NCI-H2081 (cell line): ENCODE results near the gene INPP5J.

Source experiments
- DNase-seq, 2 experiments: peaks; one replicate each; lab custom pipeline; 2025; lab: John Stamatoyannopoulos, UW

INPP5J gene

DNA sequence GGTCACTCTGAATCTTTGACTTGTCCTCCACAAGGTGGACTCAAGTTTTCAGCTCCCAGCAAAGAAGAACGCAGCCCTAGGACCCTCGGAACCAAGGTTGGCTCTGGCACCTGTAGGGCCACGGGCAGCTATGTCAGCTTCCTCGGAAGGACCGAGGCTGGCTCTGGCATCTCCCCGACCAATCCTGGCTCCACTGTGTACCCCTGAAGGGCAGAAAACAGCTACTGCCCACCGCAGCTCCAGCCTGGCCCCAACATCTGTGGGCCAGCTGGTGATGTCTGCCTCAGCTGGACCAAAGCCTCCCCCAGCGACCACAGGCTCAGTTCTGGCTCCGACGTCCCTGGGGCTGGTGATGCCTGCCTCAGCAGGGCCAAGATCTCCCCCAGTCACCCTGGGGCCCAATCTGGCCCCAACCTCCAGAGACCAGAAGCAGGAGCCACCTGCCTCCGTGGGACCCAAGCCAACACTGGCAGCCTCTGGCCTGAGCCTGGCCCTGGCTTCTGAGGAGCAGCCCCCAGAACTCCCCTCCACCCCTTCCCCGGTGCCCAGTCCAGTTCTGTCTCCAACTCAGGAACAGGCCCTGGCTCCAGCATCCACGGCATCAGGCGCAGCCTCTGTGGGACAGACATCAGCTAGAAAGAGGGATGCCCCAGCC lies 2.2 kb downstream of the INPP5J start:
- no peak for DNase-seq

DNA sequence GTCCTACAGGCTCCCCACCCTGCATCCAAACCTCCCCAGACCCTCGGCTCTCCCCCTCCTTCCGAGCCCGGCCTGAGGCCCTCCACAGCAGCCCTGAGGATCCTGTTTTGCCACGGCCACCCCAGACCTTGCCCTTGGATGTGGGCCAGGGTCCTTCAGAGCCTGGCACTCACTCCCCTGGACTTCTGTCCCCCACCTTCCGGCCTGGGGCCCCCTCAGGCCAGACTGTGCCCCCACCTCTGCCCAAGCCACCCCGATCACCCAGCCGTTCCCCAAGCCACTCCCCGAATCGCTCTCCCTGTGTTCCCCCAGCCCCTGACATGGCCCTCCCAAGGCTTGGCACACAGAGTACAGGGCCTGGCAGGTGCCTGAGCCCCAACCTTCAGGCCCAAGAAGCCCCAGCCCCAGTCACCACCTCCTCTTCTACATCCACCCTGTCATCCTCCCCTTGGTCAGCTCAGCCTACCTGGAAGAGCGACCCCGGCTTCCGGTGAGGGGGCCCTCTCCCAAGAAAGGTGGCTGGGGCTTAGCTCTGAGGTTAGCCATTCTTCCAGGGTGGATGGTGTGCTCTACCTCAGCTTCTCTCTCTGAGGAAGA lies 2.9 kb downstream of the INPP5J start:
- DNase-seq: no peak

DNA sequence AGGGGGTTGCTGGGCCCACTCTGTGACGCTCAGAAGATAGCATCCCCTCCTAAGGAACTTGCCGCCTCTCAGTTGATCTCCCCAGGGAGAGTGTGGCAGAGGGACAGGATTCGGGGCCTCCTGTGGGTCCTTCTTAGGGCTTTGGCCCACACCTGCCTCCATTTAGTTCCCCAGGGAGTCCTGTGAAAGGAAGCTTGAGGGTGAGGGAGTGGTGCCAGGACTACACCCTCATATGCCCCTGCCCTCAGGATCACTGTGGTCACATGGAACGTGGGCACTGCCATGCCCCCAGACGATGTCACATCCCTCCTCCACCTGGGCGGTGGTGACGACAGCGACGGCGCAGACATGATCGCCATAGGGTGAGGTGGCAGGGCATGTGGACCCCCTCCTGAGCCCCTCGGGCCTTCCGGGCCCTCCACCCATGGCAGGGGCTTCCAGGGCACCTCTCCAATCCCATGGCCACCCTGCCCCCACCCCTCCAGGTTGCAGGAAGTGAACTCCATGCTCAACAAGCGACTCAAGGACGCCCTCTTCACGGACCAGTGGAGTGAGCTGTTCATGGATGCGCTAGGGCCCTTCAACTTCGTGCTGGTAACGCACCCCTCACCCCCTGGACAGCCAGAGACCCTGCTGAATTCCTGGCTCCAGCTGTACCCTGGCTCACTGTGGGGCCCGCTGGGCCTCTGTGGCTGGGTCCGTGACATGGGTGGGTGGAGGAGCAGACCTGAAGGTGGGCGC lies 3.5 kb downstream of the INPP5J start:
- no peak for DNase-seq

DNA sequence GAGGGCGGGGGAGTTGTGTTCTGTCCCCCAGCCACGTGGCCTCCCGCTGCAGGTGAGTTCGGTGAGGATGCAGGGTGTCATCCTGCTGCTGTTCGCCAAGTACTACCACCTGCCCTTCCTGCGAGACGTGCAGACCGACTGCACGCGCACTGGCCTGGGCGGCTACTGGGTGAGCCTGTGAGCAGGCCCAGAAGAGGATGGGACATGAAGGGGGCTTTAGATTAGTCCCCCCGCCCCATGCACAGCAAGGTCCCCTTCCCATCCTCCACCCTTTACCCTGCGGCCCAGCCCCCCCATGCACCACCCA lies 4.1 kb downstream of the INPP5J start:
- DNase-seq: no peak

DNA sequence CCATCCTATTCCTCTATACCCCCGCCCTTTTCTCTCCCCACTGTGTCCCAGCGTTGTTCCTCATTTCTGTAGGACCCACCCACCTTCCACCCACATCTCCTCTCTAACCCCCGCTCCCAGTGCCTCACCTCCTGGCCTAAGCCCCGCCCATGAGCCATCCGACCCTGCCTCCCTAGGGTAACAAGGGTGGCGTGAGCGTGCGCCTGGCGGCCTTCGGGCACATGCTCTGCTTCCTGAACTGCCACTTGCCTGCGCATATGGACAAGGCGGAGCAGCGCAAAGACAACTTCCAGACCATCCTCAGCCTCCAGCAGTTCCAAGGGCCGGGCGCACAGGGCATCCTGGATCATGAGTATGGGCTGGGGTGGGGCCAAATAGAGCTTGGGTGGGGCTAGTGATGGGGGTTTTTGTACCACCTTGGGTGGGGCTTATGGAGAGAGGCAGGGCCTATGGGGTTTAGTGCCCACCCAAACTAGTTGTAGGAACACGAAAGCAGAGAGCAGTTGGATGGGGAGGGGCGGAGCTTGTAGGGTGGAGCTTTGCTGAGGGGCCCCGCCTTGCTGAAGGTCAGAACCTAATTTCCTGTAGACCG lies 4.5 kb downstream of the INPP5J start:
- DNase-seq: no peak

DNA sequence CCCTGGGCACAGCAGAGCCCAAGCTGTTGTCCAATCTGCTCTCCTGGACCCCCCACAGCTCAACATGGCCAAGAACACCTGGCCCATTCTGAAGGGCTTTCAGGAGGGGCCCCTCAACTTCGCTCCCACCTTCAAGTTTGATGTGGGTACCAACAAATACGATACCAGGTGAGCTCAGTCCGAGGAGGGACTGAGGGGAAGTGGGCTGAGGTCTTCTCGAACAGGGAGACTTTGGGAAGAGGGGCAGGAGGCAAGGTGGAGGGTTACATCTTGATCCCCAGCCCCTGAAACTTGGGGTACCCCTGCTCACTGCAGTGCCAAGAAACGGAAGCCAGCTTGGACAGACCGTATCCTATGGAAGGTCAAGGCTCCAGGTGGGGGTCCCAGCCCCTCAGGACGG lies 5.4 kb downstream of the INPP5J start:
- no peak for DNase-seq

DNA sequence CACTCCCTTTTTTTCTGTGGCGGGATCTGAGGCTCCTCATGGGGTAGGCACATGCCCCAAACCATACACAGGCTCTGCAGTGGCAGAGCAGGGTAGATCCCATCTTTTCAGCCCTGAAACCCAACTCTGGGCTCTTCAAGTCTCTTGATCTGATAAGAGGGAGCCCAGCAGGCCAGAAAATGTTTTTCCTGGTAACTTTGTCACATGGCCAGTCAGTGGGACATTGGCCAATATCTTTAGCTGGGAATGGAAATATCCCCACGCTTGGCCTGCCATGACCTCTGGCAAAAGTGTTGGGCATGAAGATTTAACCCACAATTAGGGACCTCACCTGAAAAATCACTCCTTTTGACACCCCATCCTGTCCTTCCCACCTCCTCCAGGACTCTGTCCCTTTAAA lies 8.1 kb downstream of the INPP5J start:
- DNase-seq: no peak

DNA sequence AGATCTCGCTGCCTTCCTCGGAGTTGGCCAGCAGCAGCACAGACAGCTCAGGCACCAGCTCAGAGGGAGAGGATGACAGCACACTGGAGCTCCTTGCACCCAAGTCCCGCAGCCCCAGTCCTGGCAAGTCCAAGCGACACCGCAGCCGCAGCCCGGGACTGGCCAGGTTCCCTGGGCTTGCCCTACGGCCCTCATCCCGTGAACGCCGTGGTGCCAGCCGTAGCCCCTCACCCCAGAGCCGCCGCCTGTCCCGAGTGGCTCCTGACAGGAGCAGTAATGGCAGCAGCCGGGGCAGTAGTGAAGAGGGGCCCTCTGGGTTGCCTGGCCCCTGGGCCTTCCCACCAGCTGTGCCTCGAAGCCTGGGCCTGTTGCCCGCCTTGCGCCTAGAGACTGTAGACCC lies 11.1 kb downstream of the INPP5J start:
- no peak for DNase-seq

DNA sequence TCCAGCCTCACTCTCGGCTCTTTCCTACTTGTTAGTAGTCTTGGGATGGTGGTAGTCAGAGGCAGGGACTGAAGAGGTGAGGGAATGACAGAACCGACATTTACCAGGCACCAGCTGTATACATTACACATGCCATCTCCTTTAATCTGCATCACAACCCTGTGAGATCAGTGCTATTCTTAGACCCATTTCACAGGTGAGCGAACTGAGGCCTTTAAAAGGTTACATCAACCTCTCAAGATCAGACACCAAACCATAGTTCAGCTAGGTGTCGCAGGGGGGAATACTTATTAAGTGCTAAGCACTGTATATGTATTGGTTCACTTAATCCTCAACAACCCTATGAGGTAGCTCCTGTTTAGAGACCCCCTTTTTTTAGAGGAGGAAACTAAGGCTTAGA lies 11.9 kb downstream of the INPP5J start:
- no peak for DNase-seq

DNA sequence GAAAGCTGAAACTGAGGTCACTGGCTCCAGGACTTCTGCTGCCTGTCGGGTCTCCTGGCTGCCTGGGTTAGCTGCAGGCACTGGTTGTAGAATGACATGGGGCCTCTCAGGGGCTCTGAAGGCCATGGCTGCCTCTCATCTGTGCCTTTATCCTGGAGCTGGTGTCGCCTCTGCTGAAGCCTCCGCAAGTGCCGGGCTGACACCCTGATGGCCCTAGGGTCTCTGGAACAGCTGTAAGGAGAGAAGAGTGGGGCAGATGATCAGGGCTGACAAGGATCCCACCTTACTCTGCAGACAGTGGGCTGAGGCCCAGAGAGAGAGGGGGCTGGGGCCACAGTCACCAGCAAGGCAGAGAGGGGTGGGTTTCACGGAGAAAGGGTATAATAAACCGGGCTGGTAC lies 12.9 kb downstream of the INPP5J start:
- no peak for DNase-seq

DNA sequence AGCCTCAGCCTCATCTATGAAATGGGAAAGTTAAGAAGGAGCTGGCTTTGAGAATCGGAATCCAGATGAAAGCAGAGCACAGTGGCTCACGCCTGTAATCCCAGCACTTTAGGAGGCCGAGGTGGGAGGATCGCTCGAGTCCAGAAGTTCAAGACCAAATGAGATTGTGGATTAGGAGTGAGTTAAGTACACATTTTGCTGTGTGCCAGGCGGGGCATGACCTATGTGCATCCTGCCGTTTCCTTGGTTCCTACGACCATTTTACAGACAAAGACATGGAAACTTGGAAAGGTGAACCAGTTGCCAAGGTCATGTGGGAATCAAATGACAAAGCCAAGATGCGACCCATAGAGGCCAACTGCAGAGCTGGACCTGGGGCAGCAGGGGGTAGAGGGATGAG lies 13.4 kb downstream of the INPP5J start:
- DNase-seq: no peak

DNA sequence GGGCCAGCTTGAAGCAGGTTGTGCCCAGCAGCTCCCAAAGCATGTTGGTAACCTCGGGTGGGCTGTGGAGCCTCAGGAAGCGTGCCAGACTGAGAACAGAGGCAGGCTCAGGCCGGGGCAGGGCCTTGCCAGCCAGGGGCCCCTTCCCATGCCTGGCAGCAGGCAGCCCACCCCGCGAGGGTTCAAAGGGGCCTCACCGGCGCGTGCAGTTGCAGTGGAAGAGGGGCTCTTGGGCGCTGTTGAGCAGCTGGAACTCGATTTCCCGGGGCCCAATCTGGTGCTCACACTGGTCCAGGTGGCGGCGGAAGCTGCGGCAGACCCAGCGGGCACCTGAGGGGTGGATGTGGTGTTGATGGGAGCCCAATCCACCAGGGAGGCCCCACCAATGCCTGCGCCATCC lies 13.9 kb downstream of the INPP5J start:
- no peak for DNase-seq

DNA sequence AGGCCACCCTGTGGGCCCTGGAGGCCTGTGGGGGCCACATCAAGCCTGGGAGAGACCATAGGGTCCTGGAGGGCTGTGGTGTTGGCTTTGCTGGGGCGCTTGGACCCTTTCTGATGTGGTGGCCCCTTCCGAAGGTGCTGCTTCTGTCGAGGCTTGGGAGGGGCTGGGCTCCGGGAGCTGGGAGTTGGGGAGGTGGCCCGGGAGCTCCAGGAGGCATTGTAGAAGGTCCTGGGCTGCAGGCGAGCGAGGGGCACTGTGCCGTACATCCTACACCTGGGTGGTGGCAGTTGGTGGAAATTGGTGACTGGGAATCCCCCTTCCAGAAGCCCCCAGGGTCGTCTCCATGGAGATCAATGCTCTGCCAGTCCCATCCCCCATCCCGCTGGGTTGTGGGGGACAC lies 15.0 kb downstream of the INPP5J start:
- no peak for DNase-seq

DNA sequence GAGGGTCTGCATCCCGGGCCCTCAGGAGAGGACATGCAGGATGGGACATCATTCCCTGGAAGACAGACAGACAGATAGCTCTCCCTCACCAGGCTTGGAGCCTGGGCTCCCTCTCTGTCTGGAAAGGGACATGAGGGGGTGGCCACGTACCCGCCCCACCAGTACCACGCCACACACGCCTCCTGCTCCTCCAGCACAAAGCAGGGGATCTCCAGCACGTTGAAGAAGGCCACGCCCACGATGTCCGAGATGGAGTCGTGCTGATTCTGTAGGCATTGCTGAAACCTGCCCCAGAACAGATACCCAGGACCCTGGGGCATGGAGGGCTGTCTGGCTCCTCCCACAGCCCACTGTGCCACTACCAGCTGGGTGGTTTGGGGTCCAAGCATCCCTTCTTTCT lies 15.4 kb downstream of the INPP5J start:
- DNase-seq: no peak

DNA sequence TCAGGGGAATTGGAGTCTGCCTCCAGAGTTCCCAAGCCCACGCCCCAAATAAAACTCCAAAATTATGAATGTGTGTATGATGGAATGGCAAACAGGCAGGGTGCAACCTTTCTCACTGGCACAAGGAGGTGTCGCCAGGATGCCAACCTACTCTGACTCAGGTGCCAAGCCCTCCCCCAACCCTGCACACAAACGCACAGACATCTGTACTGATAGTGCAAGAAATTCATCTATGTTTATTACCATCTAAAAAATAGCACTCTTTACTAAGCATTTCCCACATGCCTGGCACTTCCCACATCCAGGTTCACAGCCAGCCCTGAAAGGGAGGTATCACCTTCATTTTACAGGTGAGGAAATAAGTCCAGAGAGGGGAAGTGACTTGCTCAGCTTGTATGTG lies 16.3 kb downstream of the INPP5J start:
- no peak for DNase-seq

DNA sequence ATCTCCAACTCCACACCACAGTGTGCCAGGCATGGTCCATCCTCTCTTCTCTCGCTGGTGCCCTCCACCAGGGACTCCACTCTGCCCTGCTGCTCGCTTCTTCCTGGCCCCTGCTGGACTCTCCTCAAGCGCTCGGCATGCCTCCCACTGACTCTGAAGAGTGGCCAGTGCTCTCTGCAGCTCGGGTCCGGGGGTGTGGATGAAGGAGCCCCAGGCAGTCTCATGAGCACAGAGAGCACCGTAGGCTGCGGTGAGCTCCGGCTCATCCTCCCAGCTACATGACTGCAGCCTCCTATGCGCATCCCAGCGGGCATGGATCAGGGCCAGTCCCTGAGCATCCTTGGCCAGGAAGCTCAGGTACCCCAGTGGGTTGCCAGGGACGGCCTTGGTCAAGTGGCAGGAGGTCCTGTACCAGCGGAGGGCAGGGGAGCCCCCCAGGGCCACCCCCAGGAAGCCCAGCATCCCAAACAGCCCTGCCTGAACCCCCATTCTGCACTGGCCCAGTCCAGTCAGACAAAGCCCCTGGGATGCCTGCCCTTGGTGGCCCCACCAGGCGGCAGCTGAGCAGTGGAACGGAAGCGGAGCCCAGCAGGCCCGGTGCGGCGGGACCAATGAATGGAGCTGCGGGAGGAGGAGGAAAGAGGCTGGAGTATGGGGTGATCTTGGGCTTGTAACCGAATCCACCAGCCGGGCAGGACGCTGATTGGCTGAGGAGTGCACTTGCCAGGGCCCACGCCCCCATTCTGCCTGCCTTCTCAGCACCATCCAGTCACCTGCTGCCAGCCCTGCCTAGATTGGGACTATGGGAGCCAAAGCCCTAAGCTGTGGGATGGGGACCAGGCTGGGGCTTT lies 17.3 kb downstream of the INPP5J start, which contains the start of gene PLA2G3:
Gene PLA2G3, minus strand, starts transcription at position 643 of the 851 bp plus-strand sequence. Its CDS starts 154 bp downstream, at position 489.
- peak; percentile 4 to 25 for DNase-seq

DNA sequence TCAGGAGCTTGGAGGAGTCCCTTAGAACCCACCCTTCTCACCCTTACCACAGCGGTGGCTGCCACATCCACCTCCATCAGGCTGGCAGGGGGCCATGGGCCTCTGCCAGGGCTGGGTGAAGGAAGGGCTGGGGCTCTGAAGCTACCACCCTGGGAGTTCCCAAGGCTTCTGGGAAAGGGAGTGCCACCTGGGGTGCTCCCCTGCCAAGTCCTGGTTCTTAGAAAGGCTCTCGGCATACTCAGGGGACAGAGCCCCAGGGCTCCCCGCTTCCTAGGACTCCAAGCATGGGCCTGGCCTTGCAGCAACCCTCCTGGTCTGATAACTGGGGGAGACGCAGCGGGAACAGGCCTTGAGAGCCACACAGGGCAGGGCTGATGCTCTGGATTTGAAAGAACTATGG lies 18.0 kb downstream of the INPP5J start:
- no peak for DNase-seq

DNA sequence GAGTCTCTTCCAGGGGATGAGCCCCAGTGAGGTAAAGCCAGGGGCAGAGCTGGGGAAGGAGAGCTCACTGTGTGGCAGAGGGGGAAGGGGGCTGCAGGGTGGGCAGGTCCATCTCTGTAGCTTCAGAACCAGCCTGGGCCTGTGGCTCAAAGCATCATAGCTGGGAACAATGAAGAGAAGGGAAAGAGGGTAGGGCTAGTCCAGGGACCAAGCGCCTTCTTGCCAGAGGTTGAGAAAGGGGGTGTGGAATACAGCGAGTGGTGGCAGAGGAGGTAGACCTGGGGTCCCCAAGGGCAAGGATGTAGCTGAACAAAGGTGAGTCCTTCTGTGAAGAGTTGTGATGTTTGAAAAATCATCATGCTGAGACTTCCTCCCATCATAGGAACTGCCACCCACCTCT lies 18.8 kb downstream of the INPP5J start:
- no peak for DNase-seq

DNA sequence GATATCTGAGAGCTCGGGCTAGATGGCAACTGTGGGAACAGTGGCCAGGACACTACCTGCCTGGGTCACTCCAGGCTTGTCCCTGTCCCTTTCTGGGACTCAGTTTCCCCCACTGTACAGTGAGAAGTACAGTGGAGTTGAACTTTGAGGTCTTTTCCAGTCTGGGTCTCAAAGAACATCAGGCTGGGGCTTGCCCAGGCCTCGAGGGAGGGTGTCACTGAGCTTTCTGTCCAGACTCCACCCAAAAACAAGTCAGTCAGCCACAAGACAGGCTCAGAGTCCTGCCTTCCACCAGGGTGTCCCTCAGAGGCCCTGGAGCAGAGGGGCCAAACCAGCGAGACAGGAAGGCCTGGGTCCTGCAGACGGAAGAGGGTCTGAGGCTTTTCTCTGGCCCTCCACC lies 19.5 kb downstream of the INPP5J start:
- no peak for DNase-seq

DNA sequence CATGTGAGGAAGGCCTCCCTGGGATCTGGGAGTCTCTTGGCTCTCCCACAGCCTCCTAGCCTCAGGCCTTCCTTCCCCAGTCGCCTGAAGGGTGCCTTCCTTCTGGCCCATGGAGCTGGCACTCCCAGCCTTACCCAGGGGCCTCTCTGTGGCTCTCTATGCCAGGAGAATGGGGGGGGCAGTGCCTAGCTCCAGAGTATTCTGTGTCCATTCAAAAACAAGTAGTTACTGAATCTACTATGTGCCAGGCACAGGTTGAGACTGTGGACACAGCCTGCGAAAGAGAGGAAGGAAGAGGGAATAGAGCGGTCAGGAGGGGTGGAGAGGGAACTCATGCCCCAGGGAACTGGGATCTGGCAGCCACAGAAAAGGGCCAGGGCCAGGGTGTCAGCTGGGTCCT lies 20.3 kb downstream of the INPP5J start:
- no peak for DNase-seq

DNA sequence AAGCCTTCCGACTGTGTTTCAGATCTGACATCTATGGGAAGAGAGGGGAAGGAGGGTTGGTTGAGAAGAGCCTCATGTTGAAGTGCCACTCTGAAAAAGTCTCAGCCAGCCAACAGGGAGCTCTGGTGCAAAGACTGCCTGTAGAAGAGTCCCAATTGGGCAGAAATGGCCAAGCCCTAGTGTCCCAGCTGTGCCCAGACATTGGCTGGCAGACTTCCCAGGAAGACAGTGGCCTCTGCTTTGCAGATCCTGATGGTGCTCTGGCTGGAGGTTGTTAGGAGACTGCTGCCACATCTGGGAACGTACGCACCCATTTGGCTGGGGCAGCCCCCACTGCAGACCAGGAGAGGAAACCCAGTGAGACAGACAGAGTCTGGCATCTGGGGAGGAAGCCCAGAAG lies 20.8 kb downstream of the INPP5J start:
- DNase-seq: no peak

DNA sequence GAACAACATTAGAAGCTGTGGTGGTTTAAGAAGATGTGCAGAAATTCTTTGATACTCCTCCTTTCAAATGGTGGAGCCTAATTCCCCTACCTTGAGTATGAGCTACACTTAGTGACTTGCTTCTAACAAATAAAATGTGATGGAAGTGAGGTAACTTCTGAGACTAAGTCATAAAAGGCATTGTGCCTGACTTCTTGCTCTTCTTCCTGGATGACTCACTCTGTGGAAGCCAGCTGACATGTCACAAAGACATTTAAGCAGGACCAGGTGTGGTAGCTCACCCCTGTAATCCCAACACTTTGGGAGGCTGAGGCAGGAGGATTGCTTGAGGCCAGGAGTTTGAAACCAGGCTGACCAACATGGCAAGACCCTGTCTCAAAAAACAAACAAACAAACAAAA lies 21.5 kb downstream of the INPP5J start:
- no peak for DNase-seq
